C4-2B (cell line): ENCODE results near the gene TRAPPC2B.

Experiments
- H3K27ac ChIP-seq: fragments of 450-650 bp; 2 replicates; pipeline ENCODE4 v1.5.1; 2017
- CTCF ChIP-seq: fragments of 450-650 bp; conservative IDR thresholded peaks from 2 replicates; pipeline ENCODE4 v1.5.1; 2017; ENCODE audit warnings: mild to moderate bottlenecking
- ZFX ChIP-seq: fragments of 450-650 bp; IDR thresholded peaks from 2 replicates; pipeline ENCODE4 v1.6.1; 2017

TRAPPC2B gene

GRCh38 chr19:57324992-57325391, 38.4 kb upstream of the TRAPPC2B start:
- TF ChIP-seq ZFX (no peak), CTCF (no peak)

GRCh38 chr19:57327993-57328392, 35.4 kb upstream of the TRAPPC2B start:
- H3K27ac ChIP-seq: no peak overlapping the region
- no peak for TF ChIP-seq CTCF
- TF ChIP-seq ZFX: no peak

More at GRCh38 chr19:57324992-57325391, 38.4 kb upstream of the TRAPPC2B start:
- H3K27ac ChIP-seq: no peak overlapping the region

- no peak overlapping the region for H3K27ac ChIP-seq
- no peak for TF ChIP-seq CTCF
These were observed 29.2 kb upstream of the TRAPPC2B start for GRCh38 chr19:57334191-57334590.

GRCh38 chr19:57338877-57339276, 24.5 kb upstream of the TRAPPC2B start:
- H3K27ac ChIP-seq: no peak overlapping the region
- TF ChIP-seq ZFX (no peak), CTCF (no peak)

- TF ChIP-seq CTCF (no peak), ZFX (no peak)
- no peak overlapping the region for H3K27ac ChIP-seq
These were observed 20.8 kb upstream of the TRAPPC2B start for GRCh38 chr19:57342582-57342981.

GRCh38 chr19:57348136-57348535, 15.2 kb upstream of the TRAPPC2B start:
- no peak overlapping the region for H3K27ac ChIP-seq
- TF ChIP-seq ZFX: no peak
- TF ChIP-seq CTCF: no peak

- H3K27ac ChIP-seq: peak within 1 kb of the TSS; percentile 69
- TF ChIP-seq ZFX (peak; percentile 43; the same call in 1 of the 2 replicates), CTCF (no peak)
These were observed 12.2 kb upstream of the TRAPPC2B start, which contains the start of gene ZNF304 for GRCh38 chr19:57350877-57351805. Gene ZNF304, plus strand, starts transcription at chr19:57351271. Its CDS starts 394 bp downstream, at chr19:57351665.
